Glomerular endothelial cell (primary cell): Measurements from ENCODE around the gene PTPRU. TPM values are rescaled to one million over a fixed set of nuclear protein-coding genes. Genes with fewer than 3 reads are reported as not detected.

Experiments
- DNase-seq: peaks from one replicate; pipeline ENCODE4 v3.0.0-alpha.2; 2011; ENCODE audit warnings: low read depth, low spot score; ENCODE audit errors: extremely low read depth
- total RNA-seq: library from RNA; depleted of rRNA; stranded (reverse); fragments of >200 nt; gene quantifications from 2 replicates; pipeline ENCODE4 v1.2.3, GENCODE V29; 2015

The PTPRU gene
- total RNA-seq, 1 donor from 2014 or later, result 19.4 TPM

GRCh38 chr1:29355375-29355774 is 119.1 kb downstream of the PTPRU start:
- no peak for DNase-seq

- DNase-seq, result no peak
Measured at GRCh38 chr1:29356663-29357062, 120.3 kb downstream of the PTPRU start.

- no peak for DNase-seq
Measured at GRCh38 chr1:29357452-29357851, 121.1 kb downstream of the PTPRU start.

- no peak for DNase-seq
Measured at GRCh38 chr1:29358183-29358582, 121.9 kb downstream of the PTPRU start.

- no peak for DNase-seq
Measured at GRCh38 chr1:29360768-29361167, 124.4 kb downstream of the PTPRU start.

- no peak for DNase-seq
Measured at GRCh38 chr1:29361686-29362085, 125.4 kb downstream of the PTPRU start.

- no peak for DNase-seq
Measured at GRCh38 chr1:29362116-29362515, 125.8 kb downstream of the PTPRU start.

GRCh38 chr1:29362764-29363163 is 126.4 kb downstream of the PTPRU start:
- DNase-seq, result no peak

- DNase-seq, result no peak
Measured at GRCh38 chr1:29363536-29363935, 127.2 kb downstream of the PTPRU start.

- DNase-seq, result no peak
Measured at GRCh38 chr1:29364101-29364678, 127.9 kb downstream of the PTPRU start.

- no peak for DNase-seq
Measured at GRCh38 chr1:29365906-29366670, 129.8 kb downstream of the PTPRU start.

- DNase-seq, result no peak
Measured at GRCh38 chr1:29368936-29369932, 132.9 kb downstream of the PTPRU start.

GRCh38 chr1:29370067-29370466 is 133.7 kb downstream of the PTPRU start:
- DNase-seq, result no peak

- no peak for DNase-seq
Measured at GRCh38 chr1:29371332-29371731, 135.0 kb downstream of the PTPRU start.

GRCh38 chr1:29372108-29372507 is 135.8 kb downstream of the PTPRU start:
- no peak for DNase-seq

Other genes with a start within 250 kb of the PTPRU start
- 0.41 and 2.4 TPM in 2 replicates for gene TMEM200B, start 112.6 kb upstream of the PTPRU start, total RNA-seq
- 41.2 and 61.3 TPM in 2 replicates for gene SRSF4, start 54.6 kb upstream of the PTPRU start, total RNA-seq
- gene MECR, start 5.6 kb upstream of the PTPRU start, total RNA-seq, result 25.1 and 26.7 TPM in 2 replicates